BE2C (cell line): Measurements from ENCODE around the gene DOK7.
A peak's percentile ranks its signal among the peaks of the same experiment; 100 is the strongest.

Experiments
- DNase-seq: peaks from one replicate; pipeline ENCODE4 v3.0.0-alpha.2; 2020
- H3K27me3 ChIP-seq: fragments of 250-450 bp; sonication (Bioruptor Pico); 2 replicates; pipeline ENCODE4 v1.5.1; 2020; ENCODE audit warnings: mild to moderate bottlenecking
- H3K36me3 ChIP-seq: fragments of 250-450 bp; sonication (Bioruptor Pico); 2 replicates; pipeline ENCODE4 v1.5.1; 2020; ENCODE audit warnings: mild to moderate bottlenecking
- H3K4me1 ChIP-seq: fragments of 250-450 bp; sonication (Bioruptor Pico); 2 replicates; pipeline ENCODE4 v1.5.1; 2020
- H3K4me3 ChIP-seq: 2 replicates; pipeline ENCODE4 v1.5.1; 2011; ENCODE audit warnings: low read depth, low read length
- H3K9me3 ChIP-seq: fragments of 250-450 bp; sonication (Bioruptor Pico); 2 replicates; pipeline ENCODE4 v1.5.1; 2020
- CTCF ChIP-seq: IDR thresholded peaks from 2 replicates; pipeline ENCODE4 v1.5.1; 2012; ENCODE audit warnings: mild to moderate bottlenecking, low read depth, low read length

Gene DOK7

GRCh38 chr4:3488820-3489219 is 25.7 kb downstream of the DOK7 start:
- H3K36me3 ChIP-seq: no peaks in the 10 kb centered on the region
- H3K4me1 ChIP-seq: no peaks in the 10 kb centered on the region
- DNase-seq: no peak
- no peak overlapping the region for H3K4me3 ChIP-seq
- TF ChIP-seq CTCF: no peak
- H3K9me3 ChIP-seq: no peaks in the 10 kb centered on the region
- peaks cover 46% of the 10 kb centered on the region for H3K27me3 ChIP-seq

- TF ChIP-seq CTCF: no peak
- peaks cover 45% of the 10 kb centered on the region for H3K27me3 ChIP-seq
- DNase-seq: peak; percentile 61
- no peak overlapping the region for H3K4me3 ChIP-seq
- H3K36me3 ChIP-seq: no peaks in the 10 kb centered on the region
- no peaks in the 10 kb centered on the region for H3K9me3 ChIP-seq
- no peaks in the 10 kb centered on the region for H3K4me1 ChIP-seq
Observed at GRCh38 chr4:3489451-3489962, 26.4 kb downstream of the DOK7 start.

- no peak for TF ChIP-seq CTCF
- H3K4me1 ChIP-seq: no peaks in the 10 kb centered on the region
- H3K36me3 ChIP-seq: no peaks in the 10 kb centered on the region
- H3K4me3 ChIP-seq: no peak overlapping the region
- peaks cover 34% of the 10 kb centered on the region for H3K27me3 ChIP-seq
- no peak for DNase-seq
- no peaks in the 10 kb centered on the region for H3K9me3 ChIP-seq
Observed at GRCh38 chr4:3491681-3492405, 28.7 kb downstream of the DOK7 start.

GRCh38 chr4:3492741-3493719 is 29.9 kb downstream of the DOK7 start:
- Histone ChIP-seq H3K9me3 (no peaks in the 10 kb centered on the region), H3K27me3 (peaks cover 34% of the 10 kb centered on the region), H3K4me3 (no peak overlapping the region), H3K4me1 (no peaks in the 10 kb centered on the region), H3K36me3 (no peaks in the 10 kb centered on the region)
- TF ChIP-seq CTCF: no peak
- DNase-seq: no peak

- no peaks in the 10 kb centered on the region for H3K4me1 ChIP-seq
- no peak for TF ChIP-seq CTCF
- no peaks in the 10 kb centered on the region for H3K9me3 ChIP-seq
- H3K27me3 ChIP-seq: peaks cover 31% of the 10 kb centered on the region
- no peak overlapping the region for H3K4me3 ChIP-seq
- no peaks in the 10 kb centered on the region for H3K36me3 ChIP-seq
- DNase-seq: no peak
Observed at GRCh38 chr4:3493720-3494461, 30.8 kb downstream of the DOK7 start.
